Bronchial epithelial cell (primary cell): ENCODE measurements around the gene XRRA1. TPM values are rescaled to one million over a fixed set of nuclear protein-coding genes. Genes with fewer than 3 reads are reported as not detected.
A peak's percentile ranks its signal among the peaks of the same experiment; 100 is the strongest.
"Not testable (repeated sequence)": the region's sequence is repeated elsewhere in the genome, so short reads cannot be mapped to it uniquely, and the experiment has no call there.

ENCODE experiments used
- DNase-seq: peaks from one replicate; pipeline ENCODE4 v3.0.0-alpha.2; 2010; ENCODE audit warnings: low read depth
- FAIRE-seq: peaks from 2 replicates; lab custom pipeline; 2011; peaks lifted over from hg19 to GRCh38; lab: Jason Lieb, UNC
- H3K27me3 ChIP-seq: 2 replicates; pipeline ENCODE4 v1.5.1; 2011; ENCODE audit warnings: low read length; ENCODE audit not compliant: control insufficient read depth, insufficient read depth
- H3K36me3 ChIP-seq: 2 replicates; pipeline ENCODE4 v1.5.1; 2011; ENCODE audit warnings: low read length; ENCODE audit not compliant: control insufficient read depth, insufficient read depth
- H3K4me3 ChIP-seq: 2 replicates; pipeline ENCODE4 v1.5.1; 2011; ENCODE audit warnings: mild to moderate bottlenecking, low read depth, low read length, control low read depth
- total RNA-seq: library from RNA; depleted of rRNA; stranded (reverse); fragments of >200 nt; gene quantifications from 2 replicates; pipeline ENCODE4 v1.2.1, GENCODE V29; 2014
- TF ChIP-seq, protein P1 (sequence below): IDR thresholded peaks from 2 replicates; pipeline ENCODE4 v1.5.1; 2011; ENCODE audit warnings: mild to moderate bottlenecking, moderate library complexity, low read length, control low read depth, inconsistent platforms; ENCODE audit not compliant: insufficient read depth, severe bottlenecking

The XRRA1 gene
- total RNA-seq, 1 donor from 2014 or later: 10.8 TPM

- no peaks in the 10 kb centered on the region for H3K27me3 ChIP-seq
- FAIRE-seq (no peak), DNase-seq (no peak)
- H3K36me3 ChIP-seq: peaks cover 3% of the 10 kb centered on the region
- H3K4me3 ChIP-seq: no peak overlapping the region
- TF ChIP-seq, protein P1, sequence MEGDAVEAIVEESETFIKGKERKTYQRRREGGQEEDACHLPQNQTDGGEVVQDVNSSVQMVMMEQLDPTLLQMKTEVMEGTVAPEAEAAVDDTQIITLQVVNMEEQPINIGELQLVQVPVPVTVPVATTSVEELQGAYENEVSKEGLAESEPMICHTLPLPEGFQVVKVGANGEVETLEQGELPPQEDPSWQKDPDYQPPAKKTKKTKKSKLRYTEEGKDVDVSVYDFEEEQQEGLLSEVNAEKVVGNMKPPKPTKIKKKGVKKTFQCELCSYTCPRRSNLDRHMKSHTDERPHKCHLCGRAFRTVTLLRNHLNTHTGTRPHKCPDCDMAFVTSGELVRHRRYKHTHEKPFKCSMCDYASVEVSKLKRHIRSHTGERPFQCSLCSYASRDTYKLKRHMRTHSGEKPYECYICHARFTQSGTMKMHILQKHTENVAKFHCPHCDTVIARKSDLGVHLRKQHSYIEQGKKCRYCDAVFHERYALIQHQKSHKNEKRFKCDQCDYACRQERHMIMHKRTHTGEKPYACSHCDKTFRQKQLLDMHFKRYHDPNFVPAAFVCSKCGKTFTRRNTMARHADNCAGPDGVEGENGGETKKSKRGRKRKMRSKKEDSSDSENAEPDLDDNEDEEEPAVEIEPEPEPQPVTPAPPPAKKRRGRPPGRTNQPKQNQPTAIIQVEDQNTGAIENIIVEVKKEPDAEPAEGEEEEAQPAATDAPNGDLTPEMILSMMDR: no peak
Observed at GRCh38 chr11:74905326-74905725, 43.6 kb downstream of the XRRA1 start.

DNA sequence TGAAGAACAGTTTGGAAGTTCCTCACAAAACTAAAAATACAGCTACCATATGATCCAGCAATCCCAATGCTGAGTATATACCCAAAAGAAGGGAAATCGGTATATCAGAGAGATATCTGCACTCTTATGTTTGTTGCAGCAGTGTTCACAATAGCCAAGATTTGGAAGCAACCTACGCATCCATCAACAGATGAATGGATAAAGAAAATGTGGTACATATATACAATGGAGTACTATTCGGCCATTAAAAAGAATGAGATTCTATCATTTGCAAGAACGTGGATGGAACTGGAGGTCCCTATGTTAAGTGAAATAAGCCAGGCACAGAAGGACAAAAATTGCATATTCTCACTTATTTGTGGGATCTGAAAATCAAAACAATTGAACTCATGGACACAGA lies 46.5 kb downstream of the XRRA1 start:
- DNase-seq: no peak
- Histone ChIP-seq H3K36me3 (peaks cover 3% of the 10 kb centered on the region), H3K27me3 (no peaks in the 10 kb centered on the region), H3K4me3 (no peak overlapping the region)
- FAIRE-seq: no peak
- TF ChIP-seq, protein P1: no peak

GRCh38 chr11:74896311-74896710 lies 52.6 kb downstream of the XRRA1 start:
- FAIRE-seq (no peak), DNase-seq (no peak)
- H3K36me3 ChIP-seq: no peaks in the 10 kb centered on the region
- no peak overlapping the region for H3K4me3 ChIP-seq
- H3K27me3 ChIP-seq: no peaks in the 10 kb centered on the region
- TF ChIP-seq, protein P1: no peak

DNA sequence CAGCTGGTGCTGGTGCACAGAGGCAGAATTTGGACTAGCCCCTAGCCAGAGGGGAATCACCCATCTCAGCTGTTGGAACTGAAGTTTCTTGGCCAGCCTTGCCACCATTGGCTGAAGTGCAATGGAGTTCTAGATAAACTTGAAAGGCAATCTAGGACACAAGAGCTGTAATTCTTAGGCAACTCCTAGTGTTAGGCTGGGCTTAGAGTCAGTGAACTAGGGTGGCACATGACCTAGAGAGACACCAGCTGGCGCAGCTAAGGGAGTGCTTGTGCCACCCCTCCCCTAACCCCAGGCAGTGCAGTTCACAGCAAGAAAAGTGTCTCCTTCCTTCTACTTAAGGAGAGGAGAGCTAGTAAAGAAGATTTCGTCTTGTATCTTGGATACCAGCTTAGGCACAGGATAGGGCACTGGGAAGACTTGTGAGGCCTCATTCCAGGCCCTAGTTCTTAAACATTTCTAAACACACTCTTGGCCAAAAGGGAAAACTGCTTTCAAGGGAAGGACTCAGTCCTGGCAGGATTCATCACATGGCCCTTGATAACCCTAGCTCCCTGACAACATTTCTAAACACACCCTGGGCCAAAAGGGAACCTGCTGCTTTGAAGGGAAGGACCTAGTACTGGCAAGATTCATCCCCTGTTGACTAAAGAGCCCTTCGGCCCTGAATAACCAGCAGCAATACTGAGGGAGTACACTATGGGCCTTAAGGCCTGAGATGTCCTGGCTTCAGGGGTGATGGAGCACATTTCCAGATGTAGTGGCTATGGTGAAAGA lies 53.4 kb downstream of the XRRA1 start:
- FAIRE-seq (no peak), DNase-seq (no peak)
- no peak overlapping the region for H3K4me3 ChIP-seq
- TF ChIP-seq, protein P1: no peak
- no peaks in the 10 kb centered on the region for H3K27me3 ChIP-seq
- H3K36me3 ChIP-seq: no peaks in the 10 kb centered on the region

- H3K27me3 ChIP-seq, DNase-seq, FAIRE-seq, H3K4me3 ChIP-seq, H3K36me3 ChIP-seq: not testable (repeated sequence)
Observed at GRCh38 chr11:74893015-74893414, 55.9 kb downstream of the XRRA1 start.

DNA sequence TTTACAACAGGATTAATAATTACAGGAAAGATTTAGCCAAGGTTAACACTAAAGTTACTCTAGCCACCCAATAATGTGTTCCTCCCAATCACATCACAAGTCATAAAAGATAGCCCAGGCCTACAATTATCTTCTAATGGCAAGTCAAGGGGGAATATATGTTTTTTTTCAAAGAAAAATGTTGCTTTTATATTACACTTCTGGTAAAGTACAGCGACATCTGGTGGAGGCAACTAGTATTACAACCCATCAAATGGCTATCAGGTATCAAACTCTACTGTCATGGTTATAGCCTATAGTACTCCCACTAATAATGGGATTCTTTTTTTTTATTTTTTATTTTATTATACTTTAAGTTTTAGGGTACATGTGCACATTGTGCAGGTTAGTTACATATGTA lies 71.8 kb downstream of the XRRA1 start:
- DNase-seq: no peak
- no peak overlapping the region for H3K4me3 ChIP-seq
- H3K36me3 ChIP-seq: no peaks in the 10 kb centered on the region
- FAIRE-seq: no peak
- no peaks in the 10 kb centered on the region for H3K27me3 ChIP-seq
- TF ChIP-seq, protein P1: peak; percentile 28
